Lower leg skin (tissue), 4 donors: ENCODE results near the gene SF3A1. TPM values are rescaled to one million over a fixed set of nuclear protein-coding genes. Genes with fewer than 3 reads are reported as not detected.

ENCODE experiments used
- DNase-seq, 2 donors: peaks; one replicate each; pipeline ENCODE4 v3.0.0-alpha.2; 2019; ENCODE audit warnings: low spot score in 2 of 2
- H3K4me3 ChIP-seq: fragments of 200-600 bp; sonication (generic); 2 replicates; pipeline ENCODE4 v1.5.1; 2017; ENCODE audit warnings: mild to moderate bottlenecking, low read depth; ENCODE audit not compliant: poor library complexity, severe bottlenecking
- CTCF ChIP-seq, 3 donors: fragments of 450-650 bp; IDR thresholded peaks; one replicate each; pipeline ENCODE4 v1.5.1; 2016; ENCODE audit warnings: antibody characterized with exemption in 3 of 3, mild to moderate bottlenecking in 3 of 3, moderate library complexity in 2 of 3
- POLR2A ChIP-seq, 2 donors: fragments of 450-650 bp; IDR thresholded peaks; one replicate each; pipeline ENCODE4 v1.6.1; 2016 to 2017; ENCODE audit warnings: antibody characterized with exemption in 2 of 2, mild to moderate bottlenecking in 1 of 2, moderate library complexity in 1 of 2
- WGBS, 2 donors: methylation state at CpG; one replicate each; pipeline ENCODE4 v1.1.5; 2018; 5-methylcytosine and 5-hydroxymethylcytosine counted together
- intact Hi-C: fragments of 100-400 bp; cut with DNase I; formaldehyde crosslinking; loops from one replicate; pipeline ENCODE4 v1.15.0; 2023; ENCODE audit warnings: low total_unique reads
- total RNA-seq, 4 donors: library from RNA; depleted of rRNA; stranded (reverse); fragments of >200 nt; gene quantifications; one replicate each; pipeline ENCODE4 v1.1.0, GENCODE V29; 2016

SF3A1 gene
- total RNA-seq, 4 donors from 2014 or later, result 72.4 to 169 (median 114) TPM

GRCh38 chr22:30337461-30337778 is 19.3 kb downstream of the SF3A1 start:
- no peak overlapping the region for H3K4me3 ChIP-seq
- 94% methylated on average over 8 of the region's 8 CpGs for WGBS, 2 donors
- TF ChIP-seq POLR2A (IDR thresholded peaks at IDR 0.05) (no peak), CTCF (IDR thresholded peaks at IDR 0.05) (no peak)
- intact Hi-C loops, result no loop called here
- DNase-seq, result no peak

GRCh38 chr22:30336752-30337460 is 19.8 kb downstream of the SF3A1 start:
- intact Hi-C loops, result no loop called here
- WGBS, 2 donors, result 92 to 97% methylated on average over 4 of the region's 4 CpGs
- no peak for TF ChIP-seq POLR2A (IDR thresholded peaks at IDR 0.05)
- no peak for TF ChIP-seq CTCF (IDR thresholded peaks at IDR 0.05)
- no peak overlapping the region for H3K4me3 ChIP-seq
- no peak for DNase-seq

GRCh38 chr22:30335236-30335635 is 21.5 kb downstream of the SF3A1 start:
- WGBS, 2 donors, result 91 to 100% methylated on average over 1 of the region's 1 CpG
- H3K4me3 ChIP-seq, result no peak overlapping the region
- intact Hi-C loops, result no loop called here
- TF ChIP-seq POLR2A (IDR thresholded peaks at IDR 0.05), result no peak
- TF ChIP-seq CTCF (IDR thresholded peaks at IDR 0.05), result no peak
- no peak for DNase-seq

GRCh38 chr22:30334646-30335045 is 22.0 kb downstream of the SF3A1 start:
- intact Hi-C loops, result no loop called here
- no peak for TF ChIP-seq CTCF (IDR thresholded peaks at IDR 0.05)
- no peak for TF ChIP-seq POLR2A (IDR thresholded peaks at IDR 0.05)
- no peak for DNase-seq
- 95 to 97% methylated on average over 4 of the region's 4 CpGs for WGBS, 2 donors
- no peak overlapping the region for H3K4me3 ChIP-seq

GRCh38 chr22:30333707-30334087 is 23.0 kb downstream of the SF3A1 start:
- no peak overlapping the region for H3K4me3 ChIP-seq
- intact Hi-C loops, result no loop called here
- no peak for DNase-seq
- TF ChIP-seq POLR2A (IDR thresholded peaks at IDR 0.05), result no peak
- TF ChIP-seq CTCF (IDR thresholded peaks at IDR 0.05), result no peak
- 79% methylated on average over 3 of the region's 3 CpGs for WGBS, 2 donors
